H1 (cell line): ENCODE results near the gene ADRA2B. TPM values are rescaled to one million over a fixed set of nuclear protein-coding genes. Genes with fewer than 3 reads are reported as not detected.

Experiments used
- CTCF ChIA-PET: fragments of 300-600 bp; sonication (Branson Sonifier 250); formaldehyde crosslinking; loops from one replicate; lab custom pipeline; 2021; ENCODE audit not compliant: partially characterized antibody; lab: Charles Lee
- POLR2A ChIA-PET: fragments of 300-600 bp; sonication (Branson Sonifier 250); formaldehyde crosslinking; loops from one replicate; lab custom pipeline; 2021; ENCODE audit warnings: inconsistent platforms; ENCODE audit not compliant: partially characterized antibody; lab: Charles Lee
- DNase-seq, 2 experiments: peaks; one replicate each; pipeline versions ENCODE4 v3.0.0 to v3.0.0-alpha.2; 2010 to 2022; ENCODE audit warnings: low spot score in 2 of 2, low read depth in 1 of 2, mixed read lengths in 1 of 2
- FAIRE-seq: peaks from 2 replicates; lab custom pipeline; 2011; peaks lifted over from hg19 to GRCh38; lab: Jason Lieb, UNC
- H2AFZ ChIP-seq: 2 replicates; pipeline ENCODE4 v1.8.1; 2012; ENCODE audit warnings: low read length, inconsistent platforms
- H2AK5ac ChIP-seq: 2 replicates; pipeline ENCODE4 v1.6.1; 2013; ENCODE audit warnings: low read depth, low read length
- H2BK120ac ChIP-seq: replicated peaks from 2 replicates; pipeline ENCODE3; 2013; ENCODE audit warnings: low read depth, low read length, inconsistent platforms
- H2BK12ac ChIP-seq: 2 replicates; pipeline ENCODE4 v1.6.1; 2013; ENCODE audit warnings: low read depth, low read length
- H2BK15ac ChIP-seq: 2 replicates; pipeline ENCODE4 v1.6.1; 2013; ENCODE audit warnings: low read length
- H2BK20ac ChIP-seq: 2 replicates; pipeline ENCODE4 v1.6.1; 2013; ENCODE audit warnings: low read length
- H2BK5ac ChIP-seq: 2 replicates; pipeline ENCODE4 v1.6.1; 2013; ENCODE audit warnings: low read depth, low read length
- H3K14ac ChIP-seq: 2 replicates; pipeline ENCODE4 v1.6.1; 2013; ENCODE audit warnings: inconsistent platforms; ENCODE audit not compliant: insufficient read length
- H3K18ac ChIP-seq: 2 replicates; pipeline ENCODE4 v1.6.1; 2013; ENCODE audit warnings: low read length; ENCODE audit errors: extremely low read depth
- H3K23ac ChIP-seq: 2 replicates; pipeline ENCODE4 v1.6.1; 2013; ENCODE audit warnings: inconsistent platforms; ENCODE audit not compliant: insufficient read length
- H3K23me2 ChIP-seq: 2 replicates; pipeline ENCODE4 v1.6.1; 2013; ENCODE audit warnings: low read depth, low read length
- H3K27ac ChIP-seq: 2 replicates; pipeline ENCODE4 v1.6.1; 2011; ENCODE audit warnings: low read depth, low read length, inconsistent platforms
- H3K27me3 ChIP-seq, 4 experiments: replicated peaks in 1 of 4; 1 replicate in 1 of 4; 2 replicates in 3 of 4; pipeline versions ENCODE4 v1.6.1 to v1.8.1; 2011 to 2013; ENCODE audit warnings: low read length in 3 of 4, mild to moderate bottlenecking in 3 of 4, inconsistent platforms in 2 of 4, mixed read lengths in 2 of 4, moderate library complexity in 1 of 4; ENCODE audit not compliant: control insufficient read depth in 3 of 4, insufficient read depth in 3 of 4; ENCODE audit errors: extremely low read depth in 1 of 4
- H3K36me3 ChIP-seq, 4 experiments: 2 replicates each; pipeline versions ENCODE4 v1.6.1 to v1.8.1; 2011 to 2013; ENCODE audit warnings: mild to moderate bottlenecking in 4 of 4, low read length in 3 of 4, moderate library complexity in 2 of 4, control low read depth in 1 of 4, inconsistent platforms in 1 of 4; ENCODE audit not compliant: insufficient read depth in 4 of 4, control insufficient read depth in 2 of 4
- H3K4ac ChIP-seq: replicated peaks from 2 replicates; pipeline ENCODE3; 2013; ENCODE audit warnings: low read length, low read depth, mixed read lengths, inconsistent platforms; ENCODE audit not compliant: insufficient read length
- H3K4me1 ChIP-seq, 4 experiments: replicated peaks in 1 of 4; 1 replicate in 1 of 4; 2 replicates in 3 of 4; pipeline versions ENCODE4 v1.6.1 to v1.8.1; 2011 to 2013; ENCODE audit warnings: low read length in 3 of 4, inconsistent platforms in 2 of 4, mixed read lengths in 1 of 4; ENCODE audit not compliant: insufficient read depth in 4 of 4, control insufficient read depth in 3 of 4
- H3K4me2 ChIP-seq, 2 experiments: 2 replicates each; pipeline versions ENCODE4 v1.6.1 to v1.8.1; 2011 to 2013; ENCODE audit warnings: low read depth in 2 of 2, low read length in 2 of 2, control low read depth in 1 of 2, inconsistent platforms in 1 of 2, mild to moderate bottlenecking in 1 of 2; ENCODE audit not compliant: insufficient read depth in 1 of 2
- H3K4me3 ChIP-seq, 4 experiments: fragments of 200-600, 300-600 bp in 1 of 4; sonication (generic), shearing (Covaris generic), sonication (Bioruptor Twin) in 1 of 4; 2 replicates each; pipeline versions ENCODE4 v1.5.1 to v1.8.1; 2011 to 2016; ENCODE audit warnings: low read length in 4 of 4, low read depth in 3 of 4, control low read depth in 2 of 4, inconsistent platforms in 2 of 4, mild to moderate bottlenecking in 2 of 4, mixed read lengths in 1 of 4, moderate library complexity in 1 of 4; ENCODE audit not compliant: insufficient read depth in 2 of 4; ENCODE audit errors: extremely low read depth in 1 of 4
- H3K56ac ChIP-seq: replicated peaks from 2 replicates; pipeline ENCODE3; 2013; ENCODE audit warnings: low read depth, mild to moderate bottlenecking, mixed read lengths, low read length, inconsistent platforms; ENCODE audit not compliant: insufficient read length
- H3K79me1 ChIP-seq: 2 replicates; pipeline ENCODE4 v1.6.1; 2013; ENCODE audit warnings: low read depth, low read length, control low read depth
- H3K79me2 ChIP-seq, 2 experiments: 2 replicates each; pipeline versions ENCODE4 v1.6.1 to v1.8.1; 2012 to 2013; ENCODE audit warnings: low read length in 2 of 2, mild to moderate bottlenecking in 2 of 2, inconsistent platforms in 1 of 2; ENCODE audit not compliant: insufficient read depth in 2 of 2, control insufficient read depth in 1 of 2
- H3K9ac ChIP-seq, 4 experiments: replicated peaks in 1 of 4; 1 replicate in 1 of 4; 2 replicates in 3 of 4; pipeline versions ENCODE4 v1.6.1 to v1.8.1; 2011 to 2013; ENCODE audit warnings: low read depth in 3 of 4, low read length in 3 of 4, control low read depth in 2 of 4, mild to moderate bottlenecking in 2 of 4, moderate library complexity in 2 of 4, inconsistent platforms in 1 of 4; ENCODE audit errors: extremely low read depth in 1 of 4
- H3K9me3 ChIP-seq, 2 experiments: 2 replicates each; pipeline versions ENCODE4 v1.6.1 to v1.8.1; 2012 to 2013; ENCODE audit warnings: mild to moderate bottlenecking in 2 of 2, moderate library complexity in 2 of 2, control low read depth in 1 of 2, inconsistent platforms in 1 of 2, low read depth in 1 of 2, low read length in 1 of 2, mixed read lengths in 1 of 2; ENCODE audit not compliant: insufficient read depth in 2 of 2
- H4K20me1 ChIP-seq, 2 experiments: replicated peaks in 1 of 2; 2 replicates each; pipeline versions ENCODE3 to v1.8.1; 2011 to 2013; ENCODE audit warnings: inconsistent platforms in 2 of 2, low read length in 2 of 2, mild to moderate bottlenecking in 1 of 2; ENCODE audit not compliant: insufficient read depth in 2 of 2, control insufficient read depth in 1 of 2
- H4K5ac ChIP-seq: 2 replicates; pipeline ENCODE4 v1.6.1; 2013; ENCODE audit warnings: low read length, low read depth, mixed read lengths, inconsistent platforms; ENCODE audit not compliant: insufficient read length
- H4K8ac ChIP-seq: 2 replicates; pipeline ENCODE4 v1.8.0; 2013; ENCODE audit warnings: mild to moderate bottlenecking, moderate library complexity, low read length, inconsistent platforms; ENCODE audit not compliant: insufficient read depth; ENCODE audit errors: extremely low read depth
- H4K91ac ChIP-seq: replicated peaks from 2 replicates; pipeline ENCODE3; 2013; ENCODE audit warnings: low read length, mixed read lengths, inconsistent platforms; ENCODE audit not compliant: insufficient read length
- CTBP2 ChIP-seq: IDR thresholded peaks from 2 replicates; pipeline ENCODE4 v1.7.0; 2011; ENCODE audit warnings: borderline replicate concordance, mild to moderate bottlenecking, moderate library complexity, mixed read lengths, low read length; ENCODE audit not compliant: insufficient read depth, insufficient read length
- KDM4A ChIP-seq: IDR thresholded peaks from one replicate; pipeline ENCODE4 v1.7.1; 2012; ENCODE audit warnings: low read depth, mild to moderate bottlenecking, moderate library complexity, low read length, inconsistent platforms; ENCODE audit not compliant: severe bottlenecking
- RAD21 ChIP-seq, 2 experiments: IDR thresholded peaks in 1 of 2; conservative IDR thresholded peaks in 1 of 2; 2 replicates each; pipeline ENCODE4 v1.6.1; 2011; ENCODE audit warnings: low read depth in 2 of 2, low read length in 2 of 2, improper control_type of control experiment in 1 of 2, inconsistent platforms in 1 of 2, mild to moderate bottlenecking in 1 of 2, moderate library complexity in 1 of 2
- RNF2 ChIP-seq: fragments of 200-900, 300-1000 bp; sonication (generic); IDR thresholded peaks from 2 replicates; pipeline ENCODE4 v1.7.1; 2016; ENCODE audit warnings: borderline replicate concordance, low read depth, mild to moderate bottlenecking, antibody characterized with exemption, low read length; ENCODE audit not compliant: poor library complexity, severe bottlenecking; ENCODE audit errors: missing control alignments
- TCF12 ChIP-seq: IDR thresholded peaks from 2 replicates; pipeline ENCODE4 v1.6.1; 2011; ENCODE audit warnings: low read depth, mild to moderate bottlenecking, low read length
- WGBS, 2 experiments: shearing (Covaris generic) in 1 of 2; methylation state at CpG; one replicate each; pipeline versions ENCODE4 v1.1.6 to v1.1.7; 2013 to 2015; ENCODE audit warnings: low lambda C conversion rate in 2 of 2, mixed read lengths in 2 of 2, inconsistent platforms in 1 of 2, low coverage in 1 of 2, missing lambda C conversion rate in 1 of 2; ENCODE audit not compliant: insufficient replicate concordance in 2 of 2, insufficient coverage in 1 of 2, insufficient read length in 1 of 2; ENCODE audit errors: extremely low coverage in 1 of 2, missing lambda C conversion rate in 1 of 2; 5-methylcytosine and 5-hydroxymethylcytosine counted together
- polyA plus RNA-seq, 7 experiments: library from polyadenylated mRNA; depleted of rRNA in 3 of 7; stranded (reverse) in 5 of 7; unstranded in 2 of 7; fragments of >200 nt in 5 of 7; fragments of 200-250 nt in 2 of 7; gene quantifications; 1 replicate in 5 of 7; 2 replicates in 1 of 7; 4 replicates in 1 of 7; pipeline versions ENCODE4 v1.2.1 to v1.2.3, GENCODE V29; 2011 to 2013; ENCODE audit warnings: missing spikeins in 2 of 7, mixed read lengths in 2 of 7
- total RNA-seq: library from RNA; stranded (reverse); fragmentation: NEBNext Ultra II Directional; extraction: Animal tissue kit (Norgen Biotek cat#: 25700); gene quantifications from 2 replicates; pipeline ENCODE4 v1.2.1, GENCODE V29; 2021
- TF ChIP-seq, protein P1 (sequence below), 3 experiments: IDR thresholded peaks; 1 replicate in 2 of 3; 2 replicates in 1 of 3; pipeline versions ENCODE4 v1.5.1 to v1.6.1; 2011; ENCODE audit warnings: low read length in 3 of 3, mild to moderate bottlenecking in 3 of 3, inconsistent platforms in 2 of 3, low read depth in 1 of 3, moderate library complexity in 1 of 3; ENCODE audit not compliant: insufficient read depth in 1 of 3; ENCODE audit errors: control extremely low read depth in 1 of 3

Gene ADRA2B
- total and polyA plus RNA-seq, 2 of the 8 experiments (the other 6 are each of a cell fraction or from before 2014, with no cell fraction given) = 5.8 to 6.5 TPM

DNA sequence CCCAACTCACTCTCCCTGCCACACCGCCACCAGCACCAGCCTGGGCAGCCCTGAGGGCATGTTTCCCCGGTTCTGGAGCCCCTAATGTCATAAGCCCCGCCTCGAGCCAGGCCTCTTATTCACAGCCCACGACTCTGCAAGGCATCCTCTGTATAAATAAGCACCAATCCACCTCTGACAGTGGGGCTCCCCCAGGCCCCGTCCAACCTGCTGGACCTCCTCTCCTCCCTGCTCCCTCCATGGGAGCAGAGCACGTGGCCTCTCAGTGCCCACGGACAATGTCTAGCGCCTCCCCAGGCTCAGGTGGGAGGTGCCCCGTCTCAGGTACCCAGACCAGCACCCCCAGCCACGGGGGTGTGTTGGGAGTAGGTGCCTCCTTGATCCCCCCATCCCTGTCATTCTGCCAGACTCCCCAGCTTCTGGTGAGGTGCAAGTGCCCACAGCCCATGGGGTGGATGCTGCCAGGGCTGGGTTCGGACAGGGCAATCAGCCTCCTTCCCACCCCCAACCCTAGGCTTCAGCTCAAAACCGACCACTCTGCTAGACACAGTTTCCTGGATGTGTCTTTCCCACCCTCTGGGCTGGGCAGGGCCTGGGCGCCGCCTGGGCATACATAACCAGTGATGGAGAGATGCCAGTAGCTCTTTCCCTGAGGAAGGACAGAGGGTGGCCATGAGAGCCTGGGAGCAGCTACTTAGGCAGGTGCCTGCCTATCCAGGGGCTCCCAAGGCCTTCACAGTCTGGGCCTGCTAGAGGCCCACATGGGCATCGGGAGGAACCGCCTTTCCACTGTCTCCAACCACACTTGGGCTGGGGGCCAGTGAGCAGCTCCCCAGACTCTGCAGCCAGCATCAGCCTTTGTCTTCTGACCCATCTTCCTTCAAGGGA lies 1.6 kb upstream of the ADRA2B start:
- H2AK5ac ChIP-seq = no peak overlapping the region
- H3K9ac ChIP-seq = no peak overlapping the region
- CTCF ChIA-PET = interaction anchor here (0.6 to 6.6 kb wide), 28 partner anchors 8 to 373 kb away, joined by 3 to 61 read pairs (median 5); partner anchors contain the start of genes ASTL and DUSP2
- H3K36me3 ChIP-seq = no peaks in the 10 kb centered on the region
- H3K23me2 ChIP-seq = peaks cover 11% of the 10 kb centered on the region; the same call in 1 of the 2 replicates
- no peak overlapping the region for H4K5ac ChIP-seq
- peak overlapping the region; percentile 69 to 74; a peak in 3 of 4 replicates for H3K4me2 ChIP-seq
- no peak overlapping the region for H4K91ac ChIP-seq
- no peak overlapping the region for H3K18ac ChIP-seq
- H3K27me3 ChIP-seq = peaks cover 0 to 32% (median 25%) of the 10 kb centered on the region in 4 experiments; a peak in 5 of 7 replicates
- H4K8ac ChIP-seq = no peak overlapping the region
- 68% methylated on average over 17 of the region's 17 CpGs; no CpG with 5 or more reads in 1 of the 2 experiments for WGBS, 2 experiments
- POLR2A ChIA-PET = interaction anchor here (0.8 to 1.5 kb wide), 2 partner anchors 33 to 56 kb away, joined by 3 to 4 read pairs; no protein-coding TSS in a partner anchor
- no peaks in the 10 kb centered on the region for H3K79me1 ChIP-seq
- H3K27ac ChIP-seq = no peak overlapping the region
- H3K23ac ChIP-seq = no peak overlapping the region
- H3K4me1 ChIP-seq = peaks cover 0 to 19% (median 13%) of the 10 kb centered on the region in 4 experiments; a peak in 6 of 7 replicates
- no peak overlapping the region for H3K4ac ChIP-seq
- no peak overlapping the region for H2BK15ac ChIP-seq
- H3K79me2 ChIP-seq = no peaks in the 10 kb centered on the region
- H3K56ac ChIP-seq = no peak overlapping the region
- H2BK5ac ChIP-seq = no peak overlapping the region
- no peak overlapping the region for H3K14ac ChIP-seq
- H2BK20ac ChIP-seq = no peak overlapping the region
- no peak overlapping the region for H2BK12ac ChIP-seq
- H3K9me3 ChIP-seq = peaks cover 0 to 5% of the 10 kb centered on the region in 2 experiments; a peak in 1 of 4 replicates
- DNase-seq = no peak
- no peak overlapping the region for H2BK120ac ChIP-seq
- no peaks in the 10 kb centered on the region for H4K20me1 ChIP-seq
- H2AFZ ChIP-seq = no peak overlapping the region
- no peak for FAIRE-seq
- H3K4me3 ChIP-seq = peak overlapping the region in 1 of 4 experiments; percentile 81; a peak in 2 of 8 replicates
- TF ChIP-seq, protein P1, sequence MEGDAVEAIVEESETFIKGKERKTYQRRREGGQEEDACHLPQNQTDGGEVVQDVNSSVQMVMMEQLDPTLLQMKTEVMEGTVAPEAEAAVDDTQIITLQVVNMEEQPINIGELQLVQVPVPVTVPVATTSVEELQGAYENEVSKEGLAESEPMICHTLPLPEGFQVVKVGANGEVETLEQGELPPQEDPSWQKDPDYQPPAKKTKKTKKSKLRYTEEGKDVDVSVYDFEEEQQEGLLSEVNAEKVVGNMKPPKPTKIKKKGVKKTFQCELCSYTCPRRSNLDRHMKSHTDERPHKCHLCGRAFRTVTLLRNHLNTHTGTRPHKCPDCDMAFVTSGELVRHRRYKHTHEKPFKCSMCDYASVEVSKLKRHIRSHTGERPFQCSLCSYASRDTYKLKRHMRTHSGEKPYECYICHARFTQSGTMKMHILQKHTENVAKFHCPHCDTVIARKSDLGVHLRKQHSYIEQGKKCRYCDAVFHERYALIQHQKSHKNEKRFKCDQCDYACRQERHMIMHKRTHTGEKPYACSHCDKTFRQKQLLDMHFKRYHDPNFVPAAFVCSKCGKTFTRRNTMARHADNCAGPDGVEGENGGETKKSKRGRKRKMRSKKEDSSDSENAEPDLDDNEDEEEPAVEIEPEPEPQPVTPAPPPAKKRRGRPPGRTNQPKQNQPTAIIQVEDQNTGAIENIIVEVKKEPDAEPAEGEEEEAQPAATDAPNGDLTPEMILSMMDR (IDR thresholded peaks at IDR 0.05; ENCODE audit: control extremely low read depth in 1 of 3, insufficient read depth in 1 of 3, low read depth in 1 of 3, low read length in 3 of 3) = peak in 2 of 3 experiments; percentile 28 to 43; a peak in 3 of 4 replicates
- TF ChIP-seq TCF12 (no peak), KDM4A (no peak), RAD21 (IDR thresholded peaks at IDR 0.05 in 1 of 2, conservative IDR thresholded peaks at IDR 0.05 in 1 of 2; ENCODE audit: low read depth in 2 of 2, low read length in 2 of 2) (peak in 1 of 2 experiments; percentile 27; a peak in 1 of 4 replicates), CTBP2 (no peak), RNF2 (no peak)
